Measurements from ENCODE around the gene NEDD4L. TPM values are rescaled to one million over a fixed set of nuclear protein-coding genes. Genes with fewer than 3 reads are reported as not detected.

Gene NEDD4L
- total RNA-seq, 4 donors from 2014 or later = 32.5 to 65.6 (median 43.4) TPM

- TF ChIP-seq CTCF (IDR thresholded peaks at IDR 0.05; ENCODE audit: low read depth) = no peak
Measured at GRCh38 chr18:58065956-58066355, 21.9 kb downstream of the NEDD4L start.

GRCh38 chr18:58067601-58068000, 23.6 kb downstream of the NEDD4L start:
- TF ChIP-seq CTCF (IDR thresholded peaks at IDR 0.05; ENCODE audit: low read depth) = no peak

- no peak for TF ChIP-seq CTCF (IDR thresholded peaks at IDR 0.05; ENCODE audit: low read depth)
Measured at GRCh38 chr18:58069099-58069498, 25.1 kb downstream of the NEDD4L start.

- TF ChIP-seq CTCF (IDR thresholded peaks at IDR 0.05; ENCODE audit: low read depth) = no peak
Measured at GRCh38 chr18:58069721-58070292, 25.8 kb downstream of the NEDD4L start.

GRCh38 chr18:58076052-58076451, 32.0 kb downstream of the NEDD4L start:
- no peak for TF ChIP-seq CTCF (IDR thresholded peaks at IDR 0.05; ENCODE audit: low read depth)

- no peak for TF ChIP-seq CTCF (IDR thresholded peaks at IDR 0.05; ENCODE audit: low read depth)
Measured at GRCh38 chr18:58077329-58077728, 33.3 kb downstream of the NEDD4L start.

GRCh38 chr18:58078889-58079573, 35.0 kb downstream of the NEDD4L start:
- no peak for TF ChIP-seq CTCF (IDR thresholded peaks at IDR 0.05; ENCODE audit: low read depth)
